ENCODE results near the gene FGD4.
A peak's percentile ranks its signal among the peaks of the same experiment; 100 is the strongest.

Gene FGD4

GRCh38 chr12:32457251-32458025, 58.1 kb downstream of the FGD4 start:
- no peak for DNase-seq

GRCh38 chr12:32460638-32461037, 61.3 kb downstream of the FGD4 start:
- no peak for DNase-seq

GRCh38 chr12:32462908-32463307, 63.5 kb downstream of the FGD4 start:
- no peak for DNase-seq

DNA sequence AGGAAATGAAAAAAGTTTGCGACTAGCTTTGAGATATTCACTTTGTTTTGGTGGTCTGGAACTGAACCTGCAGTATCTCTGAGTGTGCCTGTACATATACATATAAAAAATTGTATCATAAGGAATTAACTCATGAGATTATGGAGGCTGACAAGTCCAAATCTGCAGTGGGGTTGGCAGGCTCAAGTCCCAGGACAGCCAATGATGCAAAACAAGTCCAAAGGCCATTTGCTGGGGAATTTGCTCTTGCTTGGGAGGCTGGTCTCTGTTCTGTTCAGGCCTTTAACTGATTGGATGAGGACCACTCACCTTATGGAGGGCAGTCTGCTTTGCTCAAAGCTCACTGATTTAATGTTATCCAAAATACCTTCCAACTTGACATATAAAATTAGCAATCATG, 66.8 kb downstream of the FGD4 start:
- DNase-seq: no peak

GRCh38 chr12:32466986-32467711, 67.8 kb downstream of the FGD4 start:
- no peak for DNase-seq

DNA sequence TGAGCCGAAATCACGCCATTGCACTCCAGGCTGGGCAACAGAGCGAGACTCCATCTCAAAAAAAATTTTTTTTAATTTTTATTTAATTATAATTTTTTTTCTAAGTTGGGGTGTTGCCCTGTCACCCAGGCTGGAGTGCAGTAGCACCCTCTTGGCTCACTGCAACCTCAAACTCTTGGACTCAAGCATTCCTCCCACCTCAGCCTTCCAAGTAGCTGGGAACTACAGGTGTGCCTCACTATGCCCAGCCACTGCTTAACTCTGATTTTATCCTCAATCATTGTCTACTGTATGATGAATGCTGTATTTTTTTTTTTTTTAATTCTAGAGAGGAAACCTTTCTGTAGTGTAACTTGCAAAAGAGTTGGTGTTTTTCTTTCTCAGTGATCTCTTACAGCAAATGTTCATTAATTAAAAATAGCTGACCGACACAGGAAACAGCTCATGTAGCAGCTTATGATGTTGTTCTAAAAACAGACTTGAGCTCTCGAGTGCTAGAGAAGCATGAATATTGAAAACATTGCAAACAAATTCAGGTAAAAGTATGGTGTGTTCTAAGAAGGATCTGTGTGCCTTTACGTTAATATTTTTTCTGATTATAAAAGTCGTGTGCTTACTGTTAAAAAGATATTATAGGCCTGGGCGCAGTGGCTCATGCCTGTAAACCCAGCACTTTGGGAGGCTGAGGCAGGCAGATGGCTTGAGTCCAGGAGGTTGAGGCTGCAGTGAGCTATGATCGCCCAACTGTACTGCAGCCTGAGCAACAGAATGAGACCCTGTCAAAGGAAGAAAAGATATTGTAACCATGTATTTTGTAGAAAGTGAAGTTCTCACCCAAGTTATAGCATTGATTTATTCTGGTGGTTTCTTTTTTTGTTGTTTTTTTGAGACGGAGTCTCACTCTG, 68.9 kb downstream of the FGD4 start:
- no peak for DNase-seq

GRCh38 chr12:32470936-32471470, 71.6 kb downstream of the FGD4 start:
- DNase-seq: no peak

DNA sequence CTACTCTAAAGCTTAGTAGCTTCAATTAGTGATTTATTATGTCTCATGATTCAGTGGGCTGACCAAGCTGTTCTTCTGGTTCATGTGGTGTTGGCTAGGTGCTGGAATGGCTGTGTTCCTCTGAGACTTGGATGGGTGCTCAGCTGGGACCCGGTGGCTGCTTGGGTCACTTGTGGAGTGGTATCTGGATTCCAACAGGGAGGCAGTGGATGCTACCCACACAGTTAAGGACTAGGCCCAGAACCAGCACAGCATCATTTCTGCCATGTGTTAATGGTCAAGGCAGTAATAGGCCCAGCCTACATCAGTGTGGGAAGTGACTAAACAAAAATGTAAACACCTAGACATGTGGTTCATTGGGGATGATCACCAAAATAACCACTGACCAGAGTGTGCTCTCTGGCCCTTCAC, 72.2 kb downstream of the FGD4 start:
- DNase-seq: no peak

DNA sequence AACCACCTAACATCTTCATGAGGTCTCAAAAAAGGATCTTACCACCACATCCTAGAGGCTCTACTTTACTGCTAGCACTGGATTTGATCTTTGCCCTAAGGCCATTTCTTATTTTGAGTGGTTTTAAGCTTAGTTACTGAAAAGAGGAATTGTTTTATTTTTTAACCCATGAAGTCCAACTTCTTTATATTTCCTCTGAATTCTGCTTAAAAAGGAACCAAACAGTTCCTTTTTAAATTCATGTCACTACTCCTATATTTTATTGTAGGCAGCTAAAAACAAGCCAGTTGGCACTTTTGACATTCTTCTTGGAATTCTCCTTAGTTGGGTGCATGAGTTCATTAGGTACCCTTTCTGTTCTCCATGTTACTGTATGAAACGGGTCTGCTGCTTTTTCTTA, 76.4 kb downstream of the FGD4 start:
- DNase-seq: no peak

DNA sequence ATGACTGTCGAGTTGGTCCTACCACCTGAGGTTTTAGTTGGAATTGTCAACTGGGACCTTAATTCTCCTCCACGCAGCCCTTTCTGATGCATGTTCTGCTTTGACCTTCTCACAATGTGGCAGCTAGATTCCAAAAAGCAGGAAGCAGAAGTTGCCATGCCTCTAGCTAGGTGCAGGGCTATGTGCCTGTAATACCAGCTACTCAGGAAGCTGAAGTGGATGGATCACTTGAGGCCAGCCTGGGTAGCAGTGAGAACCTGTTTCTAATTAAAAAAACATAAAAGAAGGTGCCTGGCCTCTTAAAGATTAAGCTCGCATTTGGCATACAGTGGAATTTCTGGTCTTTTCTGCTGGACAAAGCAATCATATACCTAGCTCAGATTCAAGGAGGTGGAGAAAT, 77.1 kb downstream of the FGD4 start:
- DNase-seq: no peak

DNA sequence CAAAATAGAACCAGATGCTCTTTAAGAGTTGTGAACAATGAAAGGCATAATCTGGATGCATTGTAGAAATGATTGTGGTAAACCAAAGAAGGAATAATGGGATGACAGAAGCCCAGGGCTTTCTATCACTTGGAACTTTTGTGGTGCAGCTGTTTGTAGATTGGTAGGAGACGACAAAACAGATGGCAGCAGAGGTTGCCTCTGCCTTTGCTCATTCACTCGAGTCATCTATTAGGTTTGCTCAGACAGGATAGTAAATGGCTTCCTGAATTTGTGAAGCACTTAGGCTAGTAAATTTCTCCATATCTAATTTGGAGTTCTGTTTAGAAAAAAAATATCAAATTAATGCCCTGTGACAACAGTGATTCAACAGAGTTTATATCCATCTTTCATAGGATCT, 78.4 kb downstream of the FGD4 start:
- no peak for DNase-seq

GRCh38 chr12:32478166-32478565, 78.8 kb downstream of the FGD4 start:
- no peak for DNase-seq

GRCh38 chr12:32478858-32479725, 79.7 kb downstream of the FGD4 start:
- DNase-seq: no peak

- DNase-seq: no peak
Measured at GRCh38 chr12:32482226-32482625, 82.9 kb downstream of the FGD4 start.

DNA sequence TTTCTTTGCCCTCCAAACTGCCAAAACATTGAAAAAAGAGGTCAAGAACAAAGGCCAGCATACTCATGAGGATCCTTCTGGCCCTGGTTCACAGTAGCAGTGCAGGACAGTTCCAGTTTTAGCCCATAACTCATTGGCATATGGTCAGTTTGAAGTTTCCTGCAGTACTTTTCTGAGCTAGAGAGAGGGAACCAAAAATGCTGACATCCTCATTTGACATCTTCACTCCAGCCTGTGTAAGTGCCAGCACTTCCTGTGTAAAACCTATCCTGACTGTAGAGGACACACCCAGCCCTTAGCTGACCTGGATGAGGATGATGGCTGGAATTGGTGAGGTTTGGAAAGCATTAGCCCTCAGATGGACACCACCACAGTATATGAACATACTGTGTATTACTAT, 84.1 kb downstream of the FGD4 start:
- no peak for DNase-seq

- no peak for DNase-seq
Measured at GRCh38 chr12:32483993-32484392, 84.6 kb downstream of the FGD4 start.

- no peak for DNase-seq
Measured at GRCh38 chr12:32486158-32486557, 86.8 kb downstream of the FGD4 start.

GRCh38 chr12:32488132-32488531, 88.8 kb downstream of the FGD4 start:
- DNase-seq: no peak

GRCh38 chr12:32489070-32489469, 89.7 kb downstream of the FGD4 start:
- no peak for DNase-seq

- no peak for DNase-seq
Measured at GRCh38 chr12:32490801-32491200, 91.4 kb downstream of the FGD4 start.

DNA sequence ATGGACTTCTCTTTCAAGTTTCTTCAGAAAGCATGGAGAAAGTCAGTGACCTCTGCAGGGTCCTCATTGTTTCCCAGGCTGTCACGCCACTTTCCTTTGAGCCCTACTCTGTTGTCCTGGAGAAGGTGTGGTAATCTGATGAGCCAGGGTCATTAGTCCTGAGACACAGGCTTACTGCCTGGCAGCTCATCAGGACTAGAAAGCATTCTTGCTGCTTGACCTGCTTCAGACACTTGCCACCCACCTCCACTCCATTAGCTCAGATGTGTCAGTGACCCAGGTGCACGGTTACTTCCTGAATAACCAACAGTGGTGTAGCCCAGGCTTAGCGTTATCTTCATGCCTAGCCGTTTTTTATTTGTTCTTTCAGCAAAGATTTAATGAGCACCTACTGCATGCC, 93.9 kb downstream of the FGD4 start:
- no peak for DNase-seq

GRCh38 chr12:32494656-32495055, 95.3 kb downstream of the FGD4 start:
- DNase-seq: peak in 1 of 5 experiments; percentile 2

Data from T-helper 2 cell (primary cell).